Frontal cortex (tissue), 4 donors: Measurements from ENCODE around the gene LASP1NB. TPM values are rescaled to one million over a fixed set of nuclear protein-coding genes. Genes with fewer than 3 reads are reported as not detected.
"Not testable (repeated sequence)": the region's sequence is repeated elsewhere in the genome, so short reads cannot be mapped to it uniquely, and the experiment has no call there.

Source experiments
- DNase-seq, 2 donors: peaks; one replicate each; pipeline ENCODE4 v3.0.0; 2012; ENCODE audit warnings: low spot score in 2 of 2
- FAIRE-seq: peaks from 2 replicates; lab custom pipeline; 2012; peaks lifted over from hg19 to GRCh38; lab: Jason Lieb, UNC
- small RNA-seq: library from RNA; depleted of rRNA; stranded (forward); fragments of <200 nt; gene quantifications from one replicate; pipeline ENCODE3, GENCODE V24; 2014
- total RNA-seq: library from RNA; depleted of rRNA; stranded (reverse); fragments of >200 nt; gene quantifications from one replicate; pipeline ENCODE4 v1.2.3, GENCODE V29; 2014
- donor health status: control.
- donor health status: control.
- donor health status: control.

LASP1NB gene

DNA sequence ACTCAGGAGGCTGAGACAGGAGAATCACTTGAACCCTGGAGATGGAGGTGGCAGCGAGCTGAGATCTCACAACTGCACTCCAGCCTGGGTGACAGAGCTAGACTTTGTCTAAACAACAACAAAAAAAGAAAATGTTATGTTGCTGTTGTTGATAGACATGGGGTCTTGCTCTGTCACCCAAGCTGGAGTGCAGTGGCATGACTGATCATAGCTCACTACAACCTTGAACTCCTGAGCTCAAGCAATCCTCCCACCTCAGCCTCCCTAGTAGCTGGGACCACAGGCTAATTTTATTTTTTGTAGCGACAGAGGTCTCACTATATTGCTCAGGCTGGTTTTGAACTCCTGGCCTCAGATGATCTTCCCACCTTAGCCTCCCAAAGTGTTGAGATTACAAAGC lies 21.8 kb downstream of the LASP1NB start:
- DNase-seq (no peak), FAIRE-seq (no peak)

DNA sequence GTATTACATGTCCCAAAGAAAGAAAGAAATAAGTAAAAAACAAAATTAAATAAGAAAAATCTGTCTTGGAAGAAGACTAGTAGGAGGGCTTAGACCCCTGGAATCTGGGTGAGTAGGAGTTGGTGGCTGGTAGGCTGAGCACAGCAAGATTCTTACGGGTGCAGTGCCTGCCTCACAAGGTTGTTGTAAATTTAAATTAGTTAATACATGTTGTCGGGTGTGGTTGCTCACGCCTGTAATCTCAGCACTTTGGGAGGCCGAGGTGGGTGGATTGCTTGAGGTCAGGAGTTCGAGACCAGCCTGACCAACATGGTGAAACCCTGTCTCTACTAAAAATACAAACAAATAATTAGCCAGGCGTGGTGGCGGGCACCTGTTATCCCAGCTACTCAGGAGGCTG lies 28.4 kb downstream of the LASP1NB start:
- FAIRE-seq, DNase-seq: not testable (repeated sequence)

- no peak for FAIRE-seq
These were observed 32.9 kb downstream of the LASP1NB start for GRCh38 chr17:38958326-38958725.

GRCh38 chr17:38958756-38959155 lies 33.3 kb downstream of the LASP1NB start:
- DNase-seq = no peak
- no peak for FAIRE-seq

More at GRCh38 chr17:38958326-38958725, 32.9 kb downstream of the LASP1NB start:
- no peak for DNase-seq

DNA sequence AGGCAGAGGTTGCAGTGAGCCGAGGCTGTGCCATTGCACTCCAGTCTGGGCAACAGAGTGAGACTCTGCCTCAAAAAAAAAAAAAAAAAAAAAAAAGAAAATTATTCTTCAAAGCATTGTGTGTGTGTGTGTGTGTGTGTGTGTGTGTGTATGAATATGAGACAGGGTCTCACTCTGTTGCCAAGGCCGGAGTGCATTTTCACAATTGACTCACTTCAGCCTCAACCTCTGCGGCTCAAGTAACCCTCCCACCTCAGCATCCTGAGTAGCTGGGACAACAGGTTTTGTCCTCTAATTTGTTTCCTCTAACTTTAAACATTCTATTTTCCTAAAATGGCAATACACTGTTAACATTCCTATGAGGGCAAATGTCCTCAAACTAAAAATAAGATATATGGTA lies 34.1 kb downstream of the LASP1NB start:
- no peak for DNase-seq
- FAIRE-seq = no peak

DNA sequence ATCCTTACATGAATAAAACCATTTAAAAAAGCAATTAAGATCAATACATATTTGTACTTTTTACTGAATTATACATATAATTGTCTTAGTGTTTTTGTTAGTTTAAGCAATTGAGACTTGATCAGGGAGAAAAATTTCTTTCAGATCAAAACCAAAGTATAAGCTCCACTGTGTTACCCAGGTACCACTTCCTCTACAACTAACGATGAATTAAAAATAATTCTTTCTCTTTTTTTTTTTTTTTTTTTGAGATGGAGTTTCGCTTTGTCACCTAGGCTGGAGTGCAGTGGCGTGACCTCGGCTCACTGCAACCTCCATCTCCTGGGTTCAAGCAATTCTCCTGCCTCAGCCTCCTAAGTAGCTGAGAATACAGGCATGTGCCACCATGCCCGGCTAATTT lies 35.0 kb downstream of the LASP1NB start:
- DNase-seq (no peak), FAIRE-seq (peak; percentile 13)

GRCh38 chr17:38961413-38961812 lies 36.0 kb downstream of the LASP1NB start:
- FAIRE-seq (no peak), DNase-seq (no peak)

DNA sequence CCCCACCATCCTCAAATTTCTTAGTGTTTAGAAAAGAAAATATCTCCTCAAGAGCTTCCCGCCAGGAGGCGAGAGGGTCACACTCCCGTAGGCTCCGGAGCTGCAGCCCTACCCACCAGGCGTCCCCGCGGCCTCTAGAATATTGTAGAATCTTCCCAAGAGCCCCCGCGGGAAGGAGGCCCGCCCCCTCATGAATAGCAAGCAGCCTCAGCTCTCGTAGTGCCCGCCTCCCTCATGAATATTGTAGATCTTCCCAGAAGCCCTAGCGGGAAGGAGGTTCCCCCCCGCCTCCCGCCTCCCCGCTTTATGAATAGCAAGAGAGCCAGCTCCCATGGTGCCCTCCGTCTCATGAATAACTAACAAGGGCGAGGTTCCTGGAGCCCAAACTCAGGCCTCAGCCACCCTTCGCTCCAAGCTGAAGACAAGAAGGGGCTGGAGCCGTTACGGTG lies 41.9 kb downstream of the LASP1NB start, which contains the start of gene FBXO47:
Gene FBXO47, minus strand, starts transcription at position 114 of the 449 bp plus-strand sequence. CDS start 4,378 bp downstream, outside the sequence.
- no peak for FAIRE-seq

DNA sequence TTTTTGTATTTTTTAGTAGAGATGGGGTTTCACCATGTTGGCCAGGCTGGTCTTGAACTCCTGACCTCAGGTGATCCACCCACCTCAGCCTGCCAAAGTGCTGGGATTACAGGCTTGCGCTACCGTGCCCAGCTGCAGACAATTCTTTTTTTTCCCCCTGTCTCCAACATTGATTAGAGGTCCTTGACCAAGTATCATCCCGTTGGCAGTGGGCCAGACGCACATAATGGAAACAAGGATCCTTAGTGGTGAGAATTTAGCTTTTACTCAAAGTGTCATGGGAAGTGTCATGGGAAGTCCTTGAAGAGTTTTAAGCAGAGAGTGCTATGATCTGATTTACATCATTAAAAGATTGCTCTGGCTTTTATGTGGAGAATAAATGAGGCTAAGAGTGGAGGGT lies 43.9 kb downstream of the LASP1NB start:
- DNase-seq (no peak), FAIRE-seq (no peak)

More for the DNA sequence above, 41.9 kb downstream of the LASP1NB start, which contains the start of gene FBXO47:
- peak; percentile 45 to 78 for DNase-seq

DNA sequence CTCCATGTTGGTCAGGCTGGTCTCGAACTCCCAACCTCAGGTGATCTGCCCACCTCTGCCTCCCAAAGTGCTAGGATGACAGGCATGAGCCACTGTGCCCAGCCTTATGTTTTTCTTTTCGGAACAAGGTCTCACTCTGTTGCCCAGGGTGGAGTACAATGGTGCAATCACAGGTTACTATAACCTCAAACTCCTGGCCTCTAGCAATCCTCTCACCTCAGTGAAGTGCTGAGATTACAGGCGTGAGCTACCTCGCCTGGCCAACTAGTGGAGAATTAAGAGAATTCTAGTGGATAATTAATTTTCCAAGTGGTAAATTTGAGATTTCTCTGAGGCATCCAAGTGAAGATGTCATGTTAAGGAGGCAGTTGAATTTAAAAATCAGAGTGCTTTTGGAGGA lies 44.7 kb downstream of the LASP1NB start:
- no peak for DNase-seq
- FAIRE-seq = no peak

GRCh38 chr17:38970804-38971203 lies 45.4 kb downstream of the LASP1NB start:
- no peak for FAIRE-seq

GRCh38 chr17:38976187-38976551 lies 50.8 kb downstream of the LASP1NB start:
- not testable (repeated sequence) for FAIRE-seq, DNase-seq

More at GRCh38 chr17:38970804-38971203, 45.4 kb downstream of the LASP1NB start:
- DNase-seq = no peak

GRCh38 chr17:38978180-38978579 lies 52.8 kb downstream of the LASP1NB start:
- no peak for FAIRE-seq
- no peak for DNase-seq

Small RNA genes lying within 50 kb of the gene (small RNA-seq; reads per million reads assigned to genes)
- gene MIR6779 = not detected

Other genes starting within 250 kb of the LASP1NB start
- 16.3 TPM for gene MLLT6, start 220.3 kb upstream of the LASP1NB start, total RNA-seq
- gene CISD3, start 195.3 kb upstream of the LASP1NB start, total RNA-seq = 0.82 TPM
- gene PCGF2, start 177.3 kb upstream of the LASP1NB start, total RNA-seq = 8.2 TPM
- 196 TPM for gene PSMB3, start 172.9 kb upstream of the LASP1NB start, total RNA-seq
- gene PIP4K2B, start 126.1 kb upstream of the LASP1NB start, total RNA-seq = 172 TPM
- 9.4 TPM for gene CWC25, start 100.3 kb upstream of the LASP1NB start, total RNA-seq
- gene RPL23, start 71.9 kb upstream of the LASP1NB start, total RNA-seq = 1,517 TPM
- gene LASP1, start 55.6 kb upstream of the LASP1NB start, total RNA-seq = 44.0 TPM
- not detected for gene FBXO47, start 41.8 kb downstream of the LASP1NB start, total RNA-seq
- 9.8 TPM for gene PLXDC1, start 226.0 kb downstream of the LASP1NB start, total RNA-seq
- gene ARL5C, start 240.5 kb downstream of the LASP1NB start, total RNA-seq = not detected